ENCODE results near the gene AKT1S1. TPM values are rescaled to one million over a fixed set of nuclear protein-coding genes. Genes with fewer than 3 reads are reported as not detected.
A peak's percentile ranks its signal among the peaks of the same experiment; 100 is the strongest.

AKT1S1 gene
- total RNA-seq, 1 donor from 2014 or later, result 35.0 TPM

GRCh38 chr19:49873834-49874233 lies 3.3 kb downstream of the AKT1S1 start:
- DNase-seq (peak; percentile 39), ATAC-seq (ENCODE audit: poor library complexity) (no peak)
- intact Hi-C loops (cut with DNase I), result no loop called here

- intact Hi-C loops (cut with DNase I), result no loop called here
- ATAC-seq (ENCODE audit: poor library complexity) (no peak), DNase-seq (no peak)
Observed at GRCh38 chr19:49873129-49873521, 4.0 kb downstream of the AKT1S1 start.

- intact Hi-C loops (cut with DNase I), result no loop called here
- DNase-seq (peak; percentile 40), ATAC-seq (ENCODE audit: poor library complexity) (no peak)
Observed at GRCh38 chr19:49872245-49873128, 4.7 kb downstream of the AKT1S1 start.

GRCh38 chr19:49871349-49871985 lies 5.7 kb downstream of the AKT1S1 start:
- DNase-seq, result no peak
- no peak for ATAC-seq (ENCODE audit: poor library complexity)
- intact Hi-C loops (cut with DNase I), result no loop called here

GRCh38 chr19:49870309-49870901 lies 6.8 kb downstream of the AKT1S1 start:
- intact Hi-C loops (cut with DNase I), result no loop called here
- DNase-seq (peak; percentile 52), ATAC-seq (ENCODE audit: poor library complexity) (no peak)

- peak; percentile 77 for ATAC-seq (ENCODE audit: poor library complexity)
- intact Hi-C loops (cut with DNase I), result loop anchor here (10.0 kb wide), 1 partner anchor 195 kb away; the partner anchor contains the start of gene PRMT1
- peak; percentile 97 for DNase-seq
Observed at GRCh38 chr19:49869484-49870308, 7.5 kb downstream of the AKT1S1 start.

GRCh38 chr19:49869009-49869483 lies 8.1 kb downstream of the AKT1S1 start:
- intact Hi-C loops (cut with DNase I), result loop anchor here (10.0 kb wide), 1 partner anchor 194 kb away; the partner anchor contains the start of gene PRMT1
- ATAC-seq (ENCODE audit: poor library complexity), result peak; percentile 15

GRCh38 chr19:49866933-49867782 lies 10.0 kb downstream of the AKT1S1 start, which contains the start of gene PNKP:
Gene PNKP, minus strand, starts transcription at chr19:49867576. Its CDS starts 372 bp downstream, at chr19:49867204.
- peak; percentile 72 for ATAC-seq (ENCODE audit: poor library complexity)

More at GRCh38 chr19:49869009-49869483, 8.1 kb downstream of the AKT1S1 start:
- DNase-seq, result no peak

GRCh38 chr19:49864890-49865289 lies 12.3 kb downstream of the AKT1S1 start:
- intact Hi-C loops (cut with DNase I), result loop anchor here (10.0 kb wide), 1 partner anchor 190 kb away; the partner anchor contains the start of gene PRMT1
- DNase-seq (no peak), ATAC-seq (ENCODE audit: poor library complexity) (no peak)

More at GRCh38 chr19:49866933-49867782, 10.0 kb downstream of the AKT1S1 start, which contains the start of gene PNKP:
- intact Hi-C loops (cut with DNase I), result loop anchor here (10.0 kb wide), 1 partner anchor 192 kb away; the partner anchor contains the start of gene PRMT1
- DNase-seq, result peak; percentile 94

GRCh38 chr19:49863935-49864320 lies 13.2 kb downstream of the AKT1S1 start:
- ATAC-seq (ENCODE audit: poor library complexity) (no peak), DNase-seq (no peak)
- intact Hi-C loops (cut with DNase I), result loop anchor here (10.0 kb wide), 1 partner anchor 189 kb away; the partner anchor contains the start of gene PRMT1

GRCh38 chr19:49863254-49863934 lies 13.8 kb downstream of the AKT1S1 start:
- intact Hi-C loops (cut with DNase I), result loop anchor here (10.0 kb wide), 1 partner anchor 189 kb away; the partner anchor contains the start of gene PRMT1
- no peak for DNase-seq
- no peak for ATAC-seq (ENCODE audit: poor library complexity)

GRCh38 chr19:49862391-49863253 lies 14.5 kb downstream of the AKT1S1 start:
- DNase-seq, result peak; percentile 53
- ATAC-seq (ENCODE audit: poor library complexity), result no peak
- intact Hi-C loops (cut with DNase I), result loop anchor here (10.0 kb wide), 1 partner anchor 188 kb away; the partner anchor contains the start of gene PRMT1

GRCh38 chr19:49861541-49862378 lies 15.4 kb downstream of the AKT1S1 start:
- intact Hi-C loops (cut with DNase I), result loop anchor here (10.0 kb wide), 1 partner anchor 187 kb away; the partner anchor contains the start of gene PRMT1
- no peak for ATAC-seq (ENCODE audit: poor library complexity)
- no peak for DNase-seq

GRCh38 chr19:49861107-49861506 lies 16.0 kb downstream of the AKT1S1 start:
- intact Hi-C loops (cut with DNase I), result loop anchor here (10.0 kb wide), 1 partner anchor 186 kb away; the partner anchor contains the start of gene PRMT1
- ATAC-seq (ENCODE audit: poor library complexity) (no peak), DNase-seq (peak; percentile 81)
